ENCODE data around the gene C1QTNF12.

C1QTNF12 gene

GRCh38 chr1:1239614-1240347 is 6.7 kb downstream of the C1QTNF12 start:
- DNase-seq = no peak

- no peak for DNase-seq
These were observed 7.3 kb downstream of the C1QTNF12 start for GRCh38 chr1:1239227-1239613.

GRCh38 chr1:1238702-1239178 is 7.8 kb downstream of the C1QTNF12 start:
- no peak for DNase-seq

DNA sequence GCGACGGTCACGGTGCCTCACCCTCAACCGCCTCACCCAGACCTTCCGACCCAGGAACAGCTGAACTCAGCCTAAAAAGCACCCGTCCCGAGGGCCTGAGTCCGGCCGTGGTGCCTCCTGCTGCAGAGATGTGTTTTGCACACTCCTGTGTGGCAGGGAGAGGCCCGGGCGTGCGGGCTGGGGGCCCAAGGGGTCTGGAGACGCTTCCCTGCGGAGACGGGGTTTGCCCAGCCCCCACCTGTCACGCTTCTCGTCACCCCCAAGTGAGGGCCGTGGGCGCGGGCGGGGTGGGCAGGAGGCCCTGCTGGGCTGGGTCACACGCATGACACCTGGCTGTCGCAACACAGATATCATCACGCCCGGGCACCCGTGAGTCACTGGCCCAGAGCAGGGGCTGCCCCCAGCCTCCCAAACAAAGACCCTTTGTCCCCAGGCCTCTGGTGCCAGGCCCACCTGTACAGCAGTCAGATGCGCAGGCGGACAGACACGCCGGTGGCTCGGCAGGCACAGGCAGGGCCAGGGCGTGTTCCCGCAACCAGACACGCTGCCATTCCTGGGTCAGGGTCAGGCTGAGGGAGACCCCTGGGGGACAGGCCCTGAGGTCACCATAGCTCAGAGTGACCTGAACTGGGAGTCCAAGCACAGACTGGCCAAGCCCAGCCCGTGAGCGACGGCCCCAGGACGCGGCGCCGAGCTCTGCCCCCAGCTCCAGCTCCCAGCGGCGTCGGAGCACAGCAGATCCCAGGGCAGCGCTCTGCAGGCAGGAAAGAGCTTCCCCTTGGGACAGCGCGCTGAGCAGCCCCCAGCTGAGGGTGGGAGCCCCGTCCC is 8.4 kb downstream of the C1QTNF12 start:
- DNase-seq = no peak

DNA sequence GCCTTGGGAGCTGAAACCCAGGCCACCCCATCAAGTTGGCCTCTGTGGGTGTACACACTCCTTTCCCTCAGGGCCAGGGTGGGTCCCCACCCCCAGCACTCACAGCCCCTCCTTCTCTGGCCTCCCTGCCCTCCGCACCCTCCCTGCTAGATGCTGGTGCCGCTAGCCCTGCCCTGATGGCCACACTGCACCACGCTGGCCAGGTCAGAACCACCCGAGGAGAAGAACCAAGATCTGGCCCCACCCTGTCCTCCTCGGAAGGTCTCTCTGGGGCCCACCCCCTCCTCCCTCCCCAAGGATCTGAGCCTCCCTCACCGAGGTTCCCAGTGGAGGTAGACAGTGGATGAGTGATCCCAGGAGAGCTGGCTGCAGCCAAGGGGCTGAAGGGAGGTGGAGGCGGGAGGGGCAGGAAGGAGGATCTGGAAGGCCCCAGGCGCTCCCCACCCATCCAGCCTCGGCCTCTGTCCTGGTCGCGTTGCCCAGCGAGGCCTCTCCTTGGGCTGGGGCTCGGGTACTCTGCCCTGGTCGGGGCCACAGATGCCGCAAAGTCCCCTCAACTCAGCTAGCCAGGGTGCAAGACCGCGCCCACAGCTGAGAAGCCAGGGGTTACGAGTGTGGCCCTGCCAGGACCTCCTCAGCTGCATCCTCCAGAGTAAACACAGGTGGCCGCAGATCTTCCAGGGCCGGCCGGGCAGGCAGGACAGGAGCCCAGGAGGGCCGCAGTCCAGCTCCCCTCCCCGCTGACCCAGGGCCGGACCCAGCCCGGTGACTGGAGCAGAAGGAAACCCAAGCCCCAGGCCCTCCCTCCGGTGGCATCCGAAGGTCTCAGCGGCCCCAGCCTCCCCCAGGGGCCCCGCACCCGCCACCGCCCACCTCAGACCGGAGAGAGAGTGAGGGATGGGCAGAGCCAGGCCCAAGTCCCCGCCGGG is 9.3 kb downstream of the C1QTNF12 start:
- no peak for DNase-seq

DNA sequence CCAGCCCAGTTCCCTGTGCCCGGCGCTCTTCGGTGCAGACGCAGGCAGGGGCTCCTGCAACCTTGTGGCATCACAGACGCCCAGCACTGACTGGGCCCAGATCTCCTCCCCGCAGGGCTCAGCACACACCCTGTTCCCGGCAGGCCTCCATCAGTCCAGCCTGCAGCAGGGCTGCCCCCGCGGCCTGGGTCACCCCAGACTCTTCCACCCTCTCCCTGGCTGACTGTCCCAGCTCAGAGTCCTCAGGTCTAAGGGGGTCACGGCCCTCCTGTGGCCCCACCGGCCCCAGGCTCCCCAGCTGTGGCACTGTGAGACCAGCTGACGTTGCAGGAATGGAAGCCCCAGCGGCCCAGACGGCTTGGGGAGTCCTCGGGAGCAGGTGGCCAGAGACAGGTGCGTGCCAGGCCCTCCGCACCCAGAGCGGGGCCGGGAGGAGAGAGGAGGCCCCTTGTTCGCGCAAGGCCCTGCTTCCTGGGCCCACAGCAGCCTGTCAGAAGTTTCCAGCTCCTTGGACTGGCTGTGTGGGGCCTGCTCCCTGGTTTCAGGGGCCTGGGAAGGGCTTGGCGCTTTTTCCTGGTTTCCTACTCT is 10.3 kb downstream of the C1QTNF12 start:
- DNase-seq = no peak

- DNase-seq = no peak
These were observed 11.3 kb downstream of the C1QTNF12 start for GRCh38 chr1:1235016-1235744.

GRCh38 chr1:1234180-1234808 is 12.2 kb downstream of the C1QTNF12 start:
- no peak for DNase-seq

- DNase-seq = no peak
These were observed 13.0 kb downstream of the C1QTNF12 start for GRCh38 chr1:1233567-1233892.

DNA sequence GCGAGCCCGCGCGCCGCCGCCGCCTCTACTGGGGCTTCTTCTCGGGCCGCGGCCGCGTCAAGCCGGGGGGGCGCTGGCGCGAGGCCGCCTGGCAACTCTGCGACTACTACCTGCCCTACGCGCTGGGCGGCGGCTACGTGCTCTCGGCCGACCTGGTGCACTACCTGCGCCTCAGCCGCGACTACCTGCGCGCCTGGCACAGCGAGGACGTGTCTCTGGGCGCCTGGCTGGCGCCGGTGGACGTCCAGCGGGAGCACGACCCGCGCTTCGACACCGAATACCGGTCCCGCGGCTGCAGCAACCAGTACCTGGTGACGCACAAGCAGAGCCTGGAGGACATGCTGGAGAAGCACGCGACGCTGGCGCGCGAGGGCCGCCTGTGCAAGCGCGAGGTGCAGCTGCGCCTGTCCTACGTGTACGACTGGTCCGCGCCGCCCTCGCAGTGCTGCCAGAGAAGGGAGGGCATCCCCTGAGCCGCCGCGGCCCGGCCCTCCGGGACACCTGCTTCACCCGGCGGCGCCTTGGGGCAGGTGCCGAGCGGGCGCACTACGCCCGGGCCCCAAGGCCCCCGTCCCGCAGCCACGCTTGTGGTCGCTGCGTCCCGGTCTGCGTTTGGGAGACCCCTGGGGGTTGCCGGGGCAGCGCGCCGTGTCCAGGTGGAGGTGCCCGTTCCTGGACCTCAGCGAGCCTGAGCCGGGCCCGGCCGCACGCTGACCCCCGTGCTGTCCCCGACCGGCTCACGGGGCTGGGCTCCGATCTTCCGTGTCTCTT is 13.5 kb downstream of the C1QTNF12 start:
- no peak for DNase-seq

- DNase-seq = no peak
These were observed 14.2 kb downstream of the C1QTNF12 start, which contains the start of gene B3GALT6 for GRCh38 chr1:1232208-1232795. Gene B3GALT6 (plus strand): TSS chr1:1232237. CDS start chr1:1232279, 42 bp downstream.

DNA sequence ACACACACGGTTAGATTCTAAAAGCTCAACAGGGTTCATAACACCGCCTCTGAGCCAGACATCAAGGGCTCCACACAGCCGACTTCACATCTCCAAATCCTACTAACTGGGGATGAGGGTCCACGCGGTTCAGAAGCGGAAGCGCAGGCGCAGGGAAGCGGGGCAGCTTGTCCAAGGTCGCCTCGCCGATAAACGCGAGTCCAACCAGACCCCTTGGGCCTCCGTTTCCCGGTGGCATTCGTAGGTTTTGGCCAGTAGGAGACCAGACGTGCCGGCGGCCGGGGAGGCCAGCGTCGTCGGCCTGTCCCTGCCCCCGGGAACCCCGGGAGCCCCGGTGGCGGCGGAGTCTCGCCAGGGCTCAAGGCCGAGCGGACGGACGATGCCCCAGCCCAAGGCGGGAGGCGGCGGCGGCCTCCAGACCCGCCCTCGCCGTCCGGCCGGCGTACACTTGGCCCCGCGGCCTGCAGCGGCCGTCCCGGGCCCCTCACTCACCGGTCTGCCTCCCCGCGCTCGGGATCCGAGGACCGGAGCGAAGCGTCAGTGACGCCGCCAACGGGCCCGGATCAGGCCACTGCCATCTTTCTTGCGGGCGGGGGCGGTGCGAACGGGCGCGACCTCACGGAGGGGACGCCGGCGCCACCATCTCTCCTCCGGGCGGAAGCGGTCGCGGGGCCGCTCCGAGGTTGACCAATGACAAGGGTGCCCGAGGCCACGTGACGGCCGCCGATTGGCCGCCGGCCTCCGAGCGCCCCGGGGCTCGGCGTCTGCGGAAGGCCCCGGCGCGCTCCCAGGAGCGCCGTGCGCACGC is 14.9 kb downstream of the C1QTNF12 start, which contains the start of gene SDF4:
Gene SDF4 (minus strand): TSS at position 602 of the 808 bp plus-strand sequence. CDS start 3,229 bp downstream, outside the sequence.
- peak; percentile 74 for DNase-seq

- no peak for DNase-seq
These were observed 15.7 kb downstream of the C1QTNF12 start for GRCh38 chr1:1230656-1231399.

DNA sequence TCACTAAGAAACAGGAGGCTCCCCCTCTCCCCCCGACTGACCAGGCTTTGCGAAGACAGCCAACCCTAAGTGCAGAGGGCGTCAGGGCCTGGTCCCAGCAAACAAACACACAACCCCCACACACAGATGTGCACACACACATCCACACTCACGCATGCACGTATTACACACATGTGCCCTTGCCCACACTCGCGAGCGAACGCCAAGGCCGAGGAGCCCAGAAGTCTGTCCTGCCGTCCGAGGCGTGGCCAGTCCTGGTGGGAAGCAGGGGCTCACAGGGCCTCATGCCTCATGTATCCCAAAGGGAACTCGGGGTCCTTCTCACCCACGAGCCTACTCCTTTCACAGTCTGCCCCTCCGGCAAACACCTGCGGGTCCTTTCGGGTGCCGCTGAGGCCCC is 16.8 kb downstream of the C1QTNF12 start:
- no peak for DNase-seq

DNA sequence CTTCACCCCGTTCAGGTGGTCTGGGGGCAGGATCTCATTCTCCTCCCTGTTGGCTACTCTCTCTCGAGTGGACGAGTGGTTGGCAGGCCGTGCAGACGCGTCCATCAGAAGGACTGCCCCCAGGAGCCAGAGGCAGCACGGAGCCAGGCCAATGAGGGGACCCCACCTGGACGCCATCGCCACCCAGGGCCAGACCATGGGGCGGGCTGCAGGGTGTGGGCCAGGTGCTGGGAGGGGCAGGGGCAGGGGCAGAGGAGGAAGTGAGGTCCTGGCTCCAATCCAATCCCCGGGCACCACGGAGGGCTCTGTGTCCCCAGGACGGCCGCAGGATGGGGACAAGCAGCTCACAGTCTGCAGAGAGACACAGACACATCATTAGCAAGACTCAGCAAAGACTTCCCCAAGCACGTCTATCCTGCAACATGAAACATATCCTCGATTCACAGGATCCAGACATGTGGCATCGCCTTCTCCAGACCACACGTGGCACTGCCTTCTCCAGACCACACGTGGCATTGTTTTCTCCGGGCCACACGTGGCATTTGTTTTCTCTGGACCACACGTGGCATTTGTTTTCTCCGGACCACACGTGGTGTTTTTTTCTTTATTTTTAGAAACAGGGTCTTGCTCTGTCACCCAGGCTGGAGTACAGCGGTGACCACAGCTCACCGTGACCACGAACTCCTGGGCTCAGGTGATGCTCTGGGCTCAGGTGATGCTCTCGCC is 17.8 kb downstream of the C1QTNF12 start:
- no peak for DNase-seq

GRCh38 chr1:1228187-1228586 is 18.3 kb downstream of the C1QTNF12 start:
- no peak for DNase-seq

- no peak for DNase-seq
These were observed 19.1 kb downstream of the C1QTNF12 start for GRCh38 chr1:1227386-1227785.
